Lung microvascular endothelial cell (primary cell): Measurements from ENCODE around the gene GPD1. TPM values are rescaled to one million over a fixed set of nuclear protein-coding genes. Genes with fewer than 3 reads are reported as not detected.

ENCODE experiments used
- DNase-seq, 2 donors: peaks; one replicate each; pipeline versions ENCODE4 v3.0.0 to v3.0.0-alpha.2; 2010; ENCODE audit warnings: low read depth in 2 of 2
- total RNA-seq: library from RNA; depleted of rRNA; stranded (reverse); fragments of >200 nt; gene quantifications from 2 replicates; pipeline ENCODE4 v1.2.1, GENCODE V29; 2014

GPD1 gene
- total RNA-seq = under 0.01 TPM in 1 of 2 replicates, not detected in the other

DNA sequence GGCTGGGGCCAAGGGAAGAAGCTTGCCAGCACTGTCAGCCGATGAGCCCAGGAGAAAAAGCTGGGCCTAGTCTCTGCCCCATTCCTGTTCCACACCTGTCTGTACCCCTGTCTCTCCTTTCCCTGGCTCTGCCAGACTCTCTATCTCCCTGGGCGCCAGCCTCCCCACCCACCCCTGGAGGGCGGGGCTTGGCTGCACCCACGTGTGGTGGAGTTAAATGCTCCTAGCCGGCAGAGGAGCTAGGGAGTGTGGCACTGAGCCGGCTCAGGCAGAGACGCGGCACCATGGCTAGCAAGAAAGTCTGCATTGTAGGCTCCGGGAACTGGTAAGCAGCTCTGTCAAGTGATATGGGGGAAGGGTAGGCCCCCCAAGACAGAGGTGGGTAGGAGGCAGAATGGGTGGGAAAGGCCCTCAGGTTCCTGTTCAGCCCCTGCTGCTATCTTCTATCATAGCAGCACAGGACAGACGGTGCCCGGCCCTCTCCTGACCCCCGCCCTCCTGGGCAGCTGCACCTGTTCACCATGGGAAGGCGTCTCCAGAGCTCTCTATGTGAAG lies at the start of gene GPD1:
GPD1 (plus strand) TSS at position 242 of the 555 bp plus-strand sequence; CDS start at position 285, 43 bp downstream.
- DNase-seq = no peak

DNA sequence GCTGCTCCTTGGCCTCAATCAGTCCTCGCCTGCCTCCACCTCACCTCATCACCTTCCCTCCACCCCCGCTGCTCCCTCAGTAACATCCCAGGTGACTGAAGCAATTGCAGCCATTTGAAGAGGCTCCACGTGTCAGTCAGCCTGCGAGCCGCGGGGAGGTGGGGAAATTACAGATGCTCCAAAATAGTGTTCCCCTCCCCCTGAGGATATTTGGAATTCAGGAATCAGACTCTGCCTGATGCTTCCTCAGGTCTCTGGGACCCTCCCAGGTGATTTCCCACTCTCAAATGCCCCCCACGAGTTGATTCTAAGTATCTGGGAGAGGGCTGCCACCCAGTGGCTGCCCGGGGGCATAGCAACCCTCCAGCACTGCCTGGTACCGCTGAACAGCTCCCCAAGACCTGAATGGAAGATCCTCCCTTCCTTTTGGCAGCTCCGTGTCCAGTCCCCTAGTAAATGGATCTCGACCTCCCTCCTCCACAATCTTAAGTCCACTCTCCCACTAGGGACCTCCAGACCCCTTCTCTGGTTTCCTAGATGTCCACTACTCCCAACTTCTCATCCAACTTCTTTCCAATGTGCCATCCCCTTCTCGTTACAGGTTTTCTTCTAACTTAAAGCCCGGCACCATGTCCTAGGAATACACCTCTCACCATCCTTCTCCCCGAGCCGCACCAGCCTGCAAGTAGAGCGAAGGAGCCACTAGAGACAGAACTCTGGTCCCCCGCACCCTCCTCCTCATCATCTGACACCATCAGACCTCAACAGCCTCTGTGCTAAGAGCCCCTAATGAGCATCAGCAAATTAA lies 47.8 kb upstream of the GPD1 start:
- peak; percentile 58 to 65 for DNase-seq

DNA sequence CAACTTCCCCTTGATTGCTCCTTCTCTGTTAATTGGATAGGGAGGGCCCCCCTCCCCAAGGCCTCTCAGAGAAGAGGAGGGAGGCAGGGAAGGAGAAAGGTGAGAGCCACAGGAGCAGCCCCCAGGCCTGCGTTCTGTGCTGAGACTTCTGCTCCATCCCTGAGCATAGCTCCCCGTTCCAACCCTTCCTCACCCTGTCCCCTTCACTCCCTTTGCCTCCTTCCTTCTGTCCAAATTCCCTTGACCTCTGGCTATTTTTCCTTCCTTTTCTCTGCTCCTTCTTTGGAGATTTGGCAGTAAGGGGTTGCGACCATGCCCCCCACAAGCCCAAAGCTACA lies 47.2 kb upstream of the GPD1 start:
- DNase-seq = no peak

DNA sequence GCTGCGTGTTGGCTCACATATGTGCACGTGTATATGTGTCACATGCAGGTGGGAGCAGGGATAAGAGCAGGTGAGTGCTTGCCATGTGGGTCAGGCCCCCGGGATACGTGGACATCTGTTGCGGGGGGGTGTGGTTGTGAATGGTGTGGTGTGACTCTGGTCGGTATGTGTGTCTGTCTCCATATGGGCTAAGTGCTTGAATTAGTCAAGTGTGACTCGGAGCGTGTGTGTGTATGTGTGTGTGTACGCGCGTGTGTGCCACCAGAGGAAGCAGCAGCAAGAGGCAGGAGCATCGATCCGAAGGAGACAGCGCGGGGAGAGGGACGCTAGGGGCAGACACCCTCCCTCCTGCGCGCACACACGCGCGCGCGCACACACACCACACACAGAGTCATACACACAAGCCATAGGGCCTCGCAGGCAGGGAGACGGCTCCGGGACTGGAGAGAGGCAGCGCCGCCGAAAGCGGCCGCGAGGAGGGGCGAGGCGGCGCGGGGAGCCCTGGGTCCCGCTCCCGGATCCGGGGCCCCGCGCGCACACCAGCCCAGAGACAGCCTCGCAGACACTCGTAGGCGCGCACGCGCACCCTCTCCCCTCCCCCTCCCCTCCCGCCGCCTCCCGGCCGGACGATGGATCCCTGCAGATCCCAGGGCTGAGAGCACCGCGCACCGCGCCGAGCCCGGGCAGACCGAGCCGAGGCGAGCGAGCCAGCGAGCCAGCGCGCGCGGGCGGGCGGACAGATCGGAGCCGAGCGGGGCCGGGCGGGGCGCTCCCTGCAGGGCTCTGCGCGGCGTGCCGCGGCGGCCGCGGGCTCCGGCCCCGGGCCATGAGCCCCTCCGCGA lies 46.6 kb upstream of the GPD1 start, which contains the start of gene ASIC1:
ASIC1 (plus strand) TSS at position 597 of the 842 bp plus-strand sequence. CDS start 1,171 bp downstream, outside the sequence.
- peak; percentile 65 to 68 for DNase-seq

DNA sequence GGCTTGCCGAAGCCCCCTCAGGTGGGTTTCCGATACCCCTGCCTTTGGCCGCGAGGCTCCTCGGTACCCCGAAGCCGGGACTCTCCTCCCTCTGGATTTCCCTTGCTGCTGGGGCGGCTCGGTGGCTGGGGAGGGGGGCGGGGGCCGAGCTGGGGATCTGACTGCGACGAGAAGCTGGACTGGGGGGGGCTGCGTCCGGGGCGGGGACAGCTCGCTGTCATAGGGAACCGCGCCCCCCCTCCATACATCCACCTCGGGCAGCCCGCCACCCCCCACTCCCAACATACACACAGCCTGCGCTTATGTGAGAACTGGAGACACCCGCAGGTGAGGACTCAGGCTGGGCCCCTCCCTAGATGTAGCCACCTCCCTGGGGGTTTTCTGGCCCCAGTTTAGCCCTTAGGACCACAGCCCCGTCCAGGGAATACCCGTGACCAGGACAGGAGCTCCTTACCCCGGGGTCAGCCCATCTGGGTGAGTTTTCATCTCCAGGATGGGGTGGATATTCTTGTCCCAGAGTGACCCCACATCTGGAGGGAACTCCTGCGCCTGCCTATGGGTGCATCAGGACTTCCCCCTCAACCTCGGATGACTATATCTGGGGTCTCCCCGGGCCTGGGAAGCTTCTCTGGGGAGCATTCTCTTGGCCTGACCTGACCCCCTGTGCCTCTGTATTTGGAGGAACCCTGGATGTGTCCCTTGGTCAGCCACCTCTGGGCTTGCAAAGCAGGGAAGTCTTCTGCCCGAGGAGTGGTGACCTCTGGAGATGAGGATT lies 45.7 kb upstream of the GPD1 start:
- no peak for DNase-seq

DNA sequence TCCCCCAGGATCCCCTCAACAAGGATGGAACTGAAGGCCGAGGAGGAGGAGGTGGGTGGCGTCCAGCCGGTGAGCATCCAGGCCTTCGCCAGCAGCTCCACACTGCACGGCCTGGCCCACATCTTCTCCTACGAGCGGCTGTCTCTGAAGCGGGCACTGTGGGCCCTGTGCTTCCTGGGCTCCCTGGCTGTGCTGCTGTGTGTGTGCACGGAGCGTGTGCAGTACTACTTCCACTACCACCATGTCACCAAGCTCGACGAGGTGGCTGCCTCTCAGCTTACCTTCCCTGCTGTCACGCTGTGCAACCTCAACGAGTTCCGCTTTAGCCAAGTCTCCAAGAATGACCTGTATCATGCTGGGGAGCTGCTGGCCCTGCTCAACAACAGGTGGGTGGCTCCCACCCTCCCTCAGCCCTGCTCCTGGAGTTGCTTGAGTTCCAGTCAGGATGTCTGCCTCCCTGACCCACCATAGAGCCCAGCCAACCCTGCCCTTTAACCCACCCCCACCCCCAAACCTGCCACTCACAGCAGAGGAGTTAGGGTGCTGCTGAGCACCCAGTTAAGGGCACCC lies 45.0 kb upstream of the GPD1 start:
- DNase-seq = no peak

DNA sequence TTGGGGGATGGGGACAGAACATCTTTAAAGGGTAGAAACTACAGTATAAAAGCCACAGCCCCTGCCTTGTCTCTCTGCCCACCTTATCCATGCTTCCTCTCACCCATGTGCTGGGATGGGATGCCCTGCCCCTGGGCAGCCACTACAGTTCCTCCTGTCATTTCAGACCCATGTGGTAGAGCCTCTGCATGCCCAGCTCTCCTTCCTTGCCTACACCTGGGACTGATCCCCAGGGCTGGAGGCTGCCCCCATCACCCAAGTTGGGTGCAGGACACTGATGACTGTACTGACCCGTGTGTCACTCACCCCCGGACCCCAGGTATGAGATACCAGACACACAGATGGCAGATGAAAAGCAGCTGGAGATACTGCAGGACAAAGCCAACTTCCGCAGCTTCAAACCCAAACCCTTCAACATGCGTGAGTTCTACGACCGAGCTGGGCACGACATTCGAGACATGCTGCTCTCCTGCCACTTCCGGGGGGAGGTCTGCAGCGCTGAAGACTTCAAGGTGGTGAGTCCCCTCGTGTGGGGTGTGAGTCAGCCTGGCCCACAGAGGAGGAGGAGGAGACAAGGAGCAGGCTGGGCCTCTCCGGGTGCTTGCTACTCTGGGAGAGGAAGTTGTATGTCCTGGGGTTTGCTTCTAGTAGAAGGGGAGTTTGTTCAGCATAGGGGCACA lies 44.2 kb upstream of the GPD1 start:
- DNase-seq = no peak

DNA sequence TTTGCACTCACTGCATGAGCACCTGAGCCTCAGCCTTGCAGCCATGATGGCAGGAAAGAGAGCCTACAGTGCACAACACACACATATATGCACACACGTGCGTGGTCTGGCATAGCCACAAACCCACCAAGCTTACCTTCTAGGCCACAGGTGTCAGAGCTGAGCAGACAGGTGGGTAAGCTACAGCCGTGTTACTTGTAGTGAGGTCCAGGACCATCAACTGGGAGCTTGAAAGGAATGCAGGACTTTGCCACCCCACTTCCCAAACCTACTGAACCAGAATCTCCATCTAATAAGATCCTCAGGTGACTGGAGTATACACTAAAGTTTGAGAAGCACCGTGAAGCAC lies 43.7 kb upstream of the GPD1 start:
- no peak for DNase-seq

DNA sequence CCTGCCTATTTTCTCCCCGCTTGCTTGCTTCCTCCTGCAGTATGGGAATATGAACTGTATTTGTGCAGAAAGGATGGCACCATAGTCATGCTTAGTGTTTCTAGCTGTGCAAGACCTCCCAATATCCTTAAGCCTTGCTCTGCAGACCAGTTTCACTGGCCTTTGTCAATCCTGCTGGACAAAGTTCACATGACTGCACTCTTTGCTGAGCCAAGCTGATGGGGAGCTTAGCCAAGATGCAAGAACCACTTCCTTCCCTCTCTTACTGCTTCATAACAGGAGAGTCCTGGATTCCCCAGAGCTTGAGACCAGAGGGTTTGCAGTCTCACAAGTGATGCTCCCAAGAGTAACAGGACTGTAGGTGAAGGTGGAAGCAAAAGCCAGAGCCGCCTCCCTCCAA lies 42.6 kb upstream of the GPD1 start:
- peak in 1 of 2 donors; percentile 21 for DNase-seq

DNA sequence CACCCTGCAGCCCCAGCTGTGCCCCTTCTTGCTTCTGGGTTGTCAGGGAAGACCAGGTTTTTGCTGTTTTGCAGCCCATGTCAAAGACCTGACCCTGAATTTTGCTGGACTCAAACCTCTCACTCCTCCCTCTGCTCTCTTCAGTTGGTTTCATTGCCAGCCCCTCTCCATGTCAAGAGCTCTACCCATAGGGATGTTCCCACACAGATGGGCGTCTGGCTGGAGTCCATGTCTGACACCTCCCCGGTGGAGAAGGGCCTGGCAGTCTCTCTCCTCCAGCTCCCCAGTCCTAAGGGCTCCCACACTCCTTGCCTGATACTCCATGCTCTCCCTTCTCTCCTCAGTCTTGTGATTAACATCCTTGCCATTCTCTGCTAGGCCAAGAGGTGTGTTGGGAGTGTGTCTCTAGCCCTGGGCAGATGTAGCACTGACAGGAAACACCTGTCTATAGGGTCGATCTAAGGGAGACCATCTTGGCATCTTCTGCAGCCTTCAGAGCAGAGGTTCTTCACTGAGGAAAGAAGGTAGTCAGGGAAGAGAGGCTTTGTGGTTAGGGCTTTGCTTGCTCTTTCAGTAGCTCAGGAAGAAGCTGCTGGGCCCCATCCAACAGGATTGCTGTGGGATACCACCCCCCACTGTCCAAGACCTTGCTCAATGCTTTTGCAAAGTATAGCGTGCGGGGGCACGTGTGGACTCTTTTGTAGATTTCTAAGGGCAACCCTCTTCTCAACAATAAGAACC lies 41.7 kb upstream of the GPD1 start:
- DNase-seq = no peak

DNA sequence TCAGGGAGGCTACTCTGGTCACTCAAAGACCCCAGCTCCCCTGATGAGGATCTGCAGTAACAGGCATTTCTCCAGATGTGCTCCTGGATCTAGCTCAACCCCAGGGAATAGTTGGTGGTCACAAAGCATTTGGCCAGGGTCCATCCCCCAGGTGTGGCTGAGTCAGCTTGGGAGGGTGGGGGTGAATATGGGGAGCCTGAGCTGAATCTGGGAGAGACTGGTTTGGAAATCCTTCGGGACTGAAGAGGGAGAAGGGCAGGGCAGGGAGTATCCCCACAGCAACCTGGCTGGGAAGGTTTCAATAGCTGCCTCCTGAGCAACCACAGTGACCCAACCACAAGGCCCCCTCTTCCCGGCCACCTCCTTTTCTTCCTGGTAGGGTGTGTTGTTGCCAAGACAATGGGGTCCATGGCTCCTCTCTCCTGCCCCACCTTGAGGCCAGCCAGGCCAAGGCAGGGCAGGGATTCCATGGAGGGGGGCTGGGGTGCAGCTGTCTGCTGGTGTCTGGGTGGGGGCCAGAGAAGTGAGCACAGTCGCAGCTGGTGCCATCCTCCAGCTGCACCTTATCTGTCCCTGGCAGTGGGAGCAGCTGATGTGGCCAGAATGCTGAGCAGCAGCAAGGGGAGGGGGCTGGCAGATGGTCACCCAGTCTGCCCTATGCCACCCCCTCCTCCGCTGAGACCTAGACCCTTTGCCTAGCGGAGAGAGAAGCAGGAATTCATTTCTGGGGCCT lies 40.9 kb upstream of the GPD1 start:
- no peak for DNase-seq

DNA sequence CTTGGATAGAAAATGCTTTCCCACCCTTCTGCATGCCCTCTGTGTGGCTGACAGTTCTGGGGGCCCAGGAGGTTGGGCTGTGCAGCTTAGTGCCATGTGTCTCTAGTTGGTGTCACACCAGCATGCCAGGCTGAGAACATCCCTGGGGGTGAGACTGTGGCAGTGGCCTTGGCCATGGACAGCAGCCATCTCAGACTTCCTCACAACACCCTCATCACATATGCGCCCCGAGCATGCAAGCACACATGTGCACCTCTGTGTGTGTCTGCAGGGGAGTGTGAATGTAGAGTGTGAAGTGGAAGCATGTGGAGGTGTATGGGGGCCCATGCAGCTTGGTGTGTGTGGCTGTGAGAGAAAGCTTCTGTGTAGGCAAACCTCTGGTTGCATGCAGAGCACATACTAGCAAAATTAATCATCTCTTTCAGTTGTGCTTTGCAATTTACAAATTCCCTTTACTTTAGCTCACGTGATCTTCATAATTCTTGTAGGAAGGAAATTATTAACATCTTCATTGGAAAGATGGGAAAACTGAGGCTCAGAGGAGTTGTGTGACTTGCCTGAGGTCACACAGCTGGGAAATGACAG lies 38.0 kb upstream of the GPD1 start:
- DNase-seq = no peak

DNA sequence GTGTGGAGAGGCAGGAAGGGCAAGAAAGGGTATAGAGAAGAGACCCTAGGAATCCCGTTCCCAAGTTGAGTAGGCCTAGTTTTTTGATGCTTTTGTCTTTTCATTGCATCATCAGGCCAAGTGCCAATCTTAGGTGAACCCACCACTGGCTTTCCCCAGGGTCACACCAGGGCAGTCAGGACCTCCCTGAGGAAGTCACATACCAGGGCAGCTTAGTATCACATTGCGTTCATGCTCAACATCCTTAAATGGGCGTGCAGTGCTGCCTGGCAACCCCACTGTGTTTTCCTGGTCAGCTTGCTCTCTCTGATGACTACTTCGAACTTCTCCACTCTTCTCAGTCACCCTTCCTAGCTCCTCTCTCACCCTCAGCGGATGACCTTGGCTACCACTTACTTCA lies 37.4 kb upstream of the GPD1 start:
- DNase-seq = peak in 1 of 2 donors; percentile 45

DNA sequence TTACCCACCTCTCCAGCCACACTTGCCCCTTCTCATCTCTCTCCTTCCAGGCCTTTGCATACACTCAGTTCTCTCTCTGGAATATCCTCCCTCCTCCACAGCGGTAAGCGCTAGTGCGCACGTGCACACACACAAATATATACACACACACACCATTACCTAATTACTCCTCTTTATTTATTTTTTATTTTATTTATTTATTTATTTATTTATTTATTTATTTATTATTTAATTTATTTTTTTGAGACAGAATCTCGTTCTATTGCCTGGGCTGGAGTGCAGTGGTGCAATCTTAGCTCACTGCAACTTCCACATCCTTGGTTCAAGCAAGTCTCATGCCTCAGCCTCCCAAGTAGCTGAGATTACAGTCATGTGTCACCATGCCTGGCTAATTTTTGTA lies 34.7 kb upstream of the GPD1 start:
- DNase-seq = no peak

DNA sequence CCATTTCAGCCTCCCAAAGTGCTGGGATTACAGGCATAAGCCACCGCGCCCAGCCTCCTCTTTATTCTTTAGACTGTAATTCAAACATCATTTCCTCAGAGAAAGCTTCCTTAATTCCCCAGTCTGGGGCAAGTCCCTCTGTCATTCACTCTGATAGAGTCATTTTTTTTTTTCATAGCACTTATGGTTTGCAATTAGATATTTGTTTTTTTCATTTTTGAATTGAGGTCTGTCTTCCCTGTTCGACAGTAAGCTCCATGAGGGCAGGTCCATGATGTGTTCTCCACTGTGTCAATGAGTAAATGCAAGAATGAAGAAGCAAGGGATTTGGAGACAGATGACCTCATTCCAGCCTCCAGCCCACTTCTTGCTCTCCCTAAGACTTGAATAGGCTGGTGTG lies 34.3 kb upstream of the GPD1 start:
- no peak for DNase-seq

DNA sequence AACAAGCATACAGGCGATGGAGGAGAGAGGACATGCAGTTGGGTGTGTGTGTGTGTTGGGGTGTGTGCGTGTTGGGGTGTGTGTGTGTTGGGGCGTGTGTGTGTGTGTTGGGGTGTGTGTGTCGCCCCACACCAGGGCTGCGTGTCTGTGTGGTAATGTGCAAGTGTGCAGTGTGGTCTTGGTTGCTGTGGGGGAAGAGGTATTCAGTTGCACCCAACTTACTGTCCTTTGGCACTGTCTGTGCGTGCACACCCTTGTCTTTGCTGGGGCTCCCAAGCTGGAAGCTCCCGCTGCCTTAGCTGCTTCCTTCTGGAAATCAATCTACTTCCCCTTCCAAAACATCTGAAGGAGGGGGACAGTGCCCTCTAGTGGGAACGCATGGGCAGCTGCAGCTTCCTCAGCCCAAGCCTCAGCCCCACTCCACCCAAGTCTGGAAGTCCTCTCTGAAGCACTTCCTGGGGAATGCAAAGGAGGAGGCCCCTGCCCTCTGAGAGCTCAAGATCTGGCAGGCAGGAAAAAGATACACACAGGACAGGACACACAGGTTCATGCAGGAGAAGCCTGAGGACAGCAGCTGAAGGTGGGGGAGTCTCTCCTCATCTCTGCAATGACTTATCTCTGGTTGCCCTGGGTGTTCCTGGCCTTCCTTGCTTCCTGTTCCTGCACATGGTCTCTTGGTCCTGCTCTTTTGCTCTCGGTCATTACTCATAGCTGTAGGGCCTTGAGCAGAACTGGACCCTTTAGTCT lies 33.3 kb upstream of the GPD1 start:
- peak; percentile 73 to 87 for DNase-seq

DNA sequence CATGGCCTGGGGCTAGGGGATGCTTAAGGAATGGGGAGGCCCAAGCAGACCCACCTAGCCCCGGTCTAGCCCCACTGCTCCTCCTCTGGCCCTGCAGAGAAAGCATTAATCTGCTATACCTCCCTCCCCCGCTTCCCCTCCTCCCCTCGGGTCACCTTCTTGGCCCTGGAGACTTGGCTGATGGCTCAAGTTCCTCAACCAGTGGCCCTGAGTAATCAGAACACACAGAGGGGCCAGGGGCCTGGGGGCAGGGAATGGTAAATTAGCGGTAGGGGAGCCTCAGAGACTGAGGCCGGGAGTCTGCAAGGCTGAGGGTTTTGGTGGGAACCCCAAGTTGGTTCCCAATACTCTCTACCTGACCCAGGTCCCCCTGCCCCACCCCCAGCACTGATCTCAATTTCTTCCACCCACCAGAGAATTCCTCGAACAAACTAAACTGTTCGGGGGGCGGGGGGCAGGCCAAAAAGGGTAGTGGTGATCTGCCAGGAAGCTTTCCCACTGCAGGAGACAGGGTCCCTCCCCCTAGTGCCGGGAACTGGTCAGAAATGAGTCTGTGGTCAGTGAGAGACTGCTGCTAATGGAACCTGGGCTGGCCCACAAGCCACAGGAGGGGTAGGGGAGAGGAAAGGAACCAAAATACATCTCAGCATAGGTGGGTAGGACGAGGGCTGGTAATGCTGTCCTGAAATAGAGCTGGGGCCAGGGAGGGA lies 31.5 kb upstream of the GPD1 start:
- DNase-seq = no peak

DNA sequence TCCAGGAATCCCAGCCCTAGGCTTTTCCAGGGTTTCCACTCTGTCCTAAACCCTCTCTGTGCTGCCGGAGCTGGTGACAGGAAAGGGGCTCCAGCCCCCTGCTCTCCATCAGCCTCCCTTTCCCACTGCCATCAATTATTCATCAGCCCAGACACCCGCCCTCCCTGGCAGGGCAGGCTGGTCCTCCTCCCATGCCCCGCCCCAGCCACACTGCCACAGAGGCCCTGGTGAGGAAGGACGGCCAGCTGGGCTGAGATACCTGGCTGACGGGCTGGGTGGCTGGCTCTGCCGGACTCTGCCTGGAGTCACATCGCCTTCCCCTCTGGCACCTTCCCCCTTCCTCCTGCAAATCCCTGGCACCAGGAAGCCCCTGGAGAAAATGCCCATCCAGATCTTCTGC lies 30.6 kb upstream of the GPD1 start:
- no peak for DNase-seq
